ENCODE data around the gene CLDN11.

Gene CLDN11

GRCh38 chr3:170470063-170471016 is 51.7 kb downstream of the CLDN11 start:
- DNase-seq (ENCODE audit: low spot score) = peak; percentile 49

DNA sequence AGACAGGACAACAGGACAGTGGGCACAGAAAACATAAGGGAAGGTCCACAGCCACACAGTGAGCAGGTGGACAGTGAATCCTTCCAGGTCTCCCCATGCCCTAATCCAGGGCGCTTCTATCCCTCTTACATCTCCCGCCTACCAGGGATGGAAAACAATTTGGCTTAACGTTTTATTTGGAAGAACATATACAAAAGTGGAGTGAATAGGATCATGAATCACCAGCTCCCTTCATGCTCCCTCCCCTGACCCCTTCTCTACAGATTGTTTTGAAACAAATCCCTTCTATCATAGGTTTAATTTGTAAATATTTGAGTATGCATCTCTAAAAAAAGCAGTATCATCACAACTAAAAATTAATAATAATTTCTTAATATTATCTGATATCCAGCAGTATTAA is 52.5 kb downstream of the CLDN11 start:
- DNase-seq (ENCODE audit: low spot score) = no peak

- DNase-seq (ENCODE audit: low spot score) = no peak
Measured at GRCh38 chr3:170473358-170473757, 54.7 kb downstream of the CLDN11 start.

DNA sequence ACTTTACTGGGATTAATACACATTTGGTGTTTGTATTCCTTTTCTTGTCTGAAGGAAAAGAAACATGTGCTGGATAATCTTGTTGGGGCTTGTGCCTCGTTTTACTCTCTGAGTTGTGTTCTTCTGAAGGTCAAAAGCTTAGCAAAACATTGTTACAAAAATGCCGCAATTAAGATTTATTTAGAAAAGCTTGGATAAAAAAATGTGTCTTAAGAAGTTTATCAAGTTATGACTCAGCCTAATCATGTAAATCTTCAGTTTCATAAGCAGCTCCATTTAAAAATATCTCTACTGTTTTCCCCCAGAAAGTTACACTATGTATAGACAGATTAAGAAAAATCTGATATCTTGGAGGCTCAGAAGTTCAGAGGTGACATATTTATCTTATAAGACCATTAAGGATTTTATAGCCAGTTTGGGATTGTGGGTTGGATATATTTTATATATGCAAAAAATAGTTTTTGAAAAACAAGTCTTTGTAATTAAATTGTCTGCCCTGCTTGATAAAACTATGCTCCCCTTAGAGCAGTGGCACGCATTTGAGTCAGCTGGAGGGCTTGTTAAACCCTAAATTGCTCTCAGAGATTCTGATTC is 56.5 kb downstream of the CLDN11 start:
- DNase-seq (ENCODE audit: low spot score) = no peak

GRCh38 chr3:170476291-170476690 is 57.6 kb downstream of the CLDN11 start:
- no peak for DNase-seq (ENCODE audit: low spot score)

- DNase-seq (ENCODE audit: low spot score) = no peak
Measured at GRCh38 chr3:170477395-170477794, 58.7 kb downstream of the CLDN11 start.

- DNase-seq (ENCODE audit: low spot score) = no peak
Measured at GRCh38 chr3:170480111-170480510, 61.4 kb downstream of the CLDN11 start.

GRCh38 chr3:170482199-170482598 is 63.5 kb downstream of the CLDN11 start:
- no peak for DNase-seq (ENCODE audit: low spot score)

- DNase-seq (ENCODE audit: low spot score) = no peak
Measured at GRCh38 chr3:170483485-170484262, 65.0 kb downstream of the CLDN11 start.

All from AG08395 (cell line).